Sciatic nerve (tissue), 2 donors: ENCODE measurements around the gene MCAM. TPM values are rescaled to one million over a fixed set of nuclear protein-coding genes. Genes with fewer than 3 reads are reported as not detected.

Experiments used
- ATAC-seq: fragments of 200-7000 bp; cut with Tn5 transposase; one replicate; pipeline ENCODE4 v1.9.1; 2020; ENCODE audit warnings: mild to moderate bottlenecking, moderate library complexity
- DNase-seq: peaks from one replicate; pipeline ENCODE4 v3.0.0-alpha.2; 2020; ENCODE audit warnings: low spot score
- intact Hi-C: fragments of 100-400 bp; cut with DNase I; formaldehyde crosslinking; loops from one replicate; pipeline ENCODE4 v1.14.2; 2022
- total RNA-seq: library from RNA; stranded (reverse); fragmentation: NEBNext Ultra II Directional; extraction: Animal tissue kit (Norgen Biotek cat#: 25700); gene quantifications from one replicate; pipeline ENCODE4 v1.2.1, GENCODE V29; 2021
- donor health status: DM: no; HTN: no; CAD: no.
- donor health status: DM: no; HTN: no; CAD: no.

The MCAM gene
- total RNA-seq, 1 donor from 2014 or later, result 146 TPM

DNA sequence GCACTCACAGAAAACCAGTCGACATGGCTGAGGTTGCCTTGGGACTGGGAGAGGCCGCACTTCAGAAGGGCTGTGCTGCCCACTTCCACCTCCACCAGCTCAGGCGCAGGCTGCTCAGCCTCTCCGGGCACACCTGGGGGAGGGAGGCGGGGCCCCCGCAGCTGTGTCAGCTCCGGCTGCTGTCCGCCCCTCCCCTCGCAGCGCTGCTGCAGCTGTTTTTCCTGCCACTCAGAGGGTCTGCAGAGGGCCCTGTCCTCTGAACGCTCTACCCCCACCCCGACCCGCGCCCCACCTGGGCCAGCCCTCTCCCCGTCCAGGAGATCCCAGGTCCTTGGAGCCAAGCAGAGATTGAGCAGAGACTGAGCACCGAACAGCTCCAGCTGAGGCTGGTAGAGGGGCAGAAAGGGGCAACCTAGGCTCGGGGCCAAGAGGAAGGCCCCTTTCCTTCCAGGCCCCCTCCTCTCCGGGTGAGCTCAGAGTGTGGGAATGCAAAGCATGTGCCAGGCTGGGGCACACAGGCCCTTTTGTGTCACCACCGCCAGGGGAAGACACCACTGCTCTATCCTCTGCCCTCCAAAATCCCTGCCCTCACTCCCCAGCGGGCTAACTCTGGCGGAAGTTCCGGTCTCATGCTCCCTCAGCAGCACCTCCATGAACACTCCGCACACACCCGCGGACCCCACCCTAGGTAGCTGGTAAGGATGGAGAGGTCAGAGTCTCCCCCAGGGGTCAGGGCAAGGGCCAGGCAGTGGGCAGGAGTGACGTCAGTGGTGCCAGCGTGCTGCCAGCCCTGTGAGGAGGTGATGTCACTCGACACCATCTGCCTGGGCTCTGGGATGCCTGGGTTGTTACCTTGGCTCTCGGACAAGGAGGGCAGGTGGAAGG is 1.6 kb downstream of the MCAM start:
- DNase-seq (peak; percentile 72), ATAC-seq (peak; percentile 48)
- intact Hi-C loops, result no loop called here

DNA sequence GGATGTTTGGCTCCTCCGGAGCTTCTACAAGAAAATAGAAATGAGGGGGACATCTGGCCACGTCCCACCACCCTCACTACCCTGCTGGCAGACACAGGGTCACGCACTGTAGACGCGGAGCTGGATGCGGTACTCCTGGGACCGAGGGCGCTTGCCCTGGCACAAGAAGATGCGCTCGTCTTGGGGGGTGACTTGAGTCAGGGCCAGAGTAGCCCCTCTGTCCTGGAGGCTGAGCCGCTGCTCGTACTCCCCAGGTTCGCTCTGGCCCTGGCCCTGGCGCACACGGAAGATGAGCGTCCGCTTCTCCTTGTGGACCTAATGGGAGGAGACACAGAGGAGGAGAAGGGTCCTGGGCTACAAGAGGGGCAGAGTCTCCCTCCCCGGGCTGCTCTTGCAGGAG is 2.2 kb downstream of the MCAM start:
- no peak for ATAC-seq
- intact Hi-C loops, result no loop called here
- no peak for DNase-seq

DNA sequence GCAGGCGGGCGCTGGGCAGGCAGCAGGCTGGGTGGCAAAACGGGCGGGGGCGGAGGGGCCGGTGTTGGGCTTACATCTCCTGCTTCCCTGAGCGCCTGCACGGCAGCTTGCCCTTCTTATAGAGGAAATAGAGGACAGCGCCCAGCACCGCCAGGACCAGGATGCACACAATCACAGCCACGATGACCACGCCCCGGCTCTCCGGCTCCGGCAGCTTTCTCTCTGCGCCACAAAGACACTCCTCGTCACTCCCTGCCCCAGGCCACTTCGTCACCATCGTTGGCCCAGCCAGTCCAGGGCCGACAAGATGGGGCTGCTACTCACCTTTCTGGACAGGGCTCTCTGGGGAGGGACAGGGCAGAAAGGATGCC is 6.3 kb downstream of the MCAM start:
- intact Hi-C loops, result no loop called here
- ATAC-seq, result no peak

DNA sequence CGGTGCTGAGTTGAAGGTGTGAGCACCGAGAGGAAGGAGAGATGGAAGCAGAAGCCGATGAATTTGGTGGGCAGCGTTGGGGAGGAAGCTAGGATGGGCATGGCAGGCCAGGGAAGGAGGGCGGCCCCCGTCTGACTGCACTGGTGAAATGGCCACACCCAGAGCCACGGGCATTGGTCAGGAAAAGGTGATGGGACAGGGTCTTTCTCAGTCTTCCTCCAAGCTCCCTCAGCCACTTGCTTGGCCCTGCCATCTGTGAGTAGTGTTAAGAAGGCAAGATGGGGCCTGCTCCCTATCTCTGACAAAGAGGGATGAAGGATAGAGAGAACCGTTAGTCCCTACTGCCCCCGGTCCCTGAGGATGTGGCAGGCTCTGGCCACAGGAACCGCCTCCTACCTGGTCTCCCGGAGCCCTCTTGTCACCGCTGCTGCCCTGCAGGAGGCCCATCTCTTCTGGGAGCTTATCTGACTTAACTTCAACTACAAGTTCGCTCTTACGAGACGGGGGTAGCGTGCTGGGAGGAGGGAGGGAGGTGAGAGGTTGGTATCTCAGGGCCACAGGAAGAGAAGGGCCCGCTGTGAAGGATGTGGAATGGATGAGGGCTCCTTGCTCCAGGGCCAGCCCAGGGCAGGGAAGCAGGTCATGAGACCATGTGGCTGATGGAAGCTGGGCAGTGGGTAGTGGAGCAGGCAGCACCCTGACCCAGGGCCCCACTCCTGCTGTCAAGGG is 6.8 kb downstream of the MCAM start:
- DNase-seq (no peak), ATAC-seq (no peak)
- intact Hi-C loops, result no loop called here

More for the DNA sequence above, 6.3 kb downstream of the MCAM start:
- no peak for DNase-seq

- DNase-seq, result no peak
- intact Hi-C loops, result no loop called here
- ATAC-seq, result no peak
These were observed 7.5 kb downstream of the MCAM start for GRCh38 chr11:119309411-119309810.

DNA sequence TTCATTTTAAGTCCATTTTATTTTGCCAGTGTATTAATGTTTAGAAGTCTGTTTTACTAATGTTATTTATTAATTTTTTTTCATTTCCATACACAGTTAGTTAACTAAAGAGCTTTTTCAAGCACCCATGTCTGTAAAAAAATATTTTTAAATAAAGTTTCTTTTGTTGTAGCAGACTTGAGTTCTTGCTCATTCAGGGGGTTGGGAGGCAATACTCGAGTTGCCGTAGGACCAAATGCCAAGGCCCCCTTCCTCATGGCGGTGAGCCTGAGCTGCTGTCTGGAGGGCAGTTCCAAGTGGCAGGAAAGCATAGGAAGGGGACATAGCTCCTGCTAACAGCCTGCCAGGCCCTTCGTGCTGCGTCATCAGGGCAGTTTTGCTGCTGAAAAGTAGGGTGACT is 9.0 kb downstream of the MCAM start:
- ATAC-seq, result no peak
- no peak for DNase-seq
- intact Hi-C loops, result no loop called here

DNA sequence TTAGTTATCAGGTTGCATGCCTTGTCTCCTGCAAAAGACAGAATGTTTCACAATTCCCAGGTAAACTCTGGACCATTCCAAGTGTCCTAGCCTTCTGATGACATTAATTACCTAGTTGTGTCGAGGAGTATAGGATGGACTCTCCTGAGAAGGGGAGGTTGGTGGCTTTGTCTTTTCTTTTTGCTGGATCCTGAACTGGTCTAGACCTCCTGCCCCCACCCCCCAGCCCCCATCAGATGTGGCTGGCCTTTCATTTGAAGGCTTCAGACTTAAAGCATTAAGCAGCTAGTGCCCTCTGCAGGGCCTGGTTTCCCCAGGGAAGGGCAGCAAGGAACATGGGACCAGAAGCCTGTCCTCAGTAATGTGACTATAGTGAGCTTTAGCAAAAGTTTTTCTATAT is 9.7 kb downstream of the MCAM start:
- intact Hi-C loops, result no loop called here
- DNase-seq (no peak), ATAC-seq (peak; percentile 5)

DNA sequence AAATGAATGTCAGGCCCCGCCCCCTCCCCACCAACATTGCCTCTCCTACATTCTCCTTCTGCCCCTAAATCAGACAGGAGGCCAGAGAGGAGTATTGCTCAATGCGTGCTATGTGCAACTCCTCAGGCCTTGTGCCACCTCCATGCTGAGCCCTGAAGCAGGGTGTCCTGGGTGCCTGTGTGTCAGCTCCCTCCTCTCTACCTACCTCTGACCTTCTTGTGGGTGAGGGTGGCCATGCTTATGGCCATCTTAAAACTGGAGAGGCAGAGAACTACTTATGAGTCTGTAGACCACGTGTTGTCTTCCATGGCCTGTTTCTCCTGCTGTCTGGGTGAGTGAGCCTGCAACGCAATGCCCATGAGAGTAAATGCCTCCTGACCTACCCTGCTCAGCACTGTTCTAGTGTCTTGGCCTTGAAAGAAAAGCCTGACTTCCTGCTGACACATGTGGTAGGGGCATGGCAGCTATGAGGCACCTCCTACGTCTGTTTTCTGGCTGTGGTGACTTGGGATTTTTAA is 10.5 kb downstream of the MCAM start:
- ATAC-seq, result peak; percentile 89
- no peak for DNase-seq
- intact Hi-C loops, result no loop called here

GRCh38 chr11:119305556-119306372 is 11.2 kb downstream of the MCAM start:
- ATAC-seq (no peak), DNase-seq (no peak)
- intact Hi-C loops, result no loop called here

- ATAC-seq (no peak), DNase-seq (no peak)
- intact Hi-C loops, result no loop called here
These were observed 13.7 kb downstream of the MCAM start for GRCh38 chr11:119303227-119303718.

DNA sequence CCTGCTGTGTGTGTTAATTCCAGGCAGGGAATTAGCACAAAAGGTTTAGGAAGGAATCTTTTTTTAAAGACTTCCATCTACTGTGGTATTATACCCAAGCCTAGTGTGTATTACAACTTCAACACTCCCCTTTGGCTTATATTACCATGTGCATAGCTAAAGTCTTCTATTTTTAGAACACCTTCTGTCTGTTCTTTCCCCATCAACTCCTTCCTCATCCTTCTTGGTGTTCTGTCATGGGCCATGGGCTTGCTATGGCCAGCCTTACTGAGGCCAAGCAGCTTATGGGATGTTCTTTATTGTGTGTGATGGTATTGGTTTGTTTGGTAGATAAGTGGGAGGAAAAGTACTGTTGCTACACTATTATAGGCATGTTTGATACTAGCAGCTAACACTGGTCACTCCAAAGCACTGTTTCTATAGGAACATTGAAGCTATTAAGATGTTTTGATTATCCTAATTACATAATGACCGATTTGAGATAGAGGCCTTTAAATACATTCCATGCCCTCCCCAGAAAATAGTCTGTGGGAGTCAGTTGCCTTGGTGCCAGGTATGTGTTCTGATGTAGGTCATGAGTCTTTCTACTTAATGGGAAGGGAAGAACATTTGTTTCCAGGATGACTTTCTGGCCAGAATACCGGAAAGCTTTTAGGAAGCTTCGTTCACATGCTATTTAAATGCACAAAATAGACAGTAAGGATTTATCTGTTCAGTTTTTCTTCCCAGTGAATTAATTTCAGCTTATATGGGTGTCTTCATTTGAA is 16.5 kb downstream of the MCAM start:
- intact Hi-C loops, result no loop called here
- no peak for ATAC-seq
- no peak for DNase-seq

DNA sequence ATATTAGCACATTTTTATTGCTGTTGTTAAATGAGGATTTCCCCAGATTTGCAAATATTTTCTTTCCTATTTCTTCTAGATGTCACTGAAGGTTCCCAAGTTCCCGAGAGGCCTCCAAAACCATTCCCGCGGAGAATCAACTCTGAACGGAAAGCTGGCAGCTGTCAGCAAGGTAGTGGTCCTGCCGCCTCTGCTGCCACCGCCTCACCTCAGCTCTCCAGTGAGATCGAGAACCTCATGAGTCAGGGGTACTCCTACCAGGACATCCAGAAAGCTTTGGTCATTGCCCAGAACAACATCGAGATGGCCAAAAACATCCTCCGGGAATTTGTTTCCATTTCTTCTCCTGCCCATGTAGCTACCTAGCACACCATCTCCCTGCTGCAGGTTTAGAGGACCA is 17.5 kb downstream of the MCAM start:
- no peak for ATAC-seq

DNA sequence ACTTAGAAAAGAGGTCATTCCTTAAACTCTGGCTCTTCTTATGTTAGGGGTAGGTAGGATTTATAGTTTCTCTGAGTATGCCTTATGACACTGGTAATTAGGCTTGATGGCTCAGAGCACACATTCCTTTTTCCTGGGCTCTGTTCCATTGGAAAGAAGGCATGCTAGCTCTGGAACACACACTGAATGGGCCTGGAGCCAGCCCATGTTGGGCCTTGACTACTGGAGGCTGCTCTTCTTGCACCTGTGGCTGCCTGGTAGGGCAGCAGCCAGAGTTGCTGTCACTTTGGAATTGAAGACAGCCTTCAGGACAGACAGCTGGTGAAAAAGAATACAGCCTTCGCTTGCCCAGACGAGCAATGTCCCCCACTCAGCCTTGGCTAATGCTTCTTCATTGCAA is 18.2 kb downstream of the MCAM start:
- DNase-seq (no peak), ATAC-seq (peak; percentile 76)
- intact Hi-C loops, result loop anchor here (10.0 kb wide), 1 partner anchor 94 kb away; the partner anchor contains the start of gene CBL

More for the DNA sequence above, 17.5 kb downstream of the MCAM start:
- intact Hi-C loops, result loop anchor here (10.0 kb wide), 1 partner anchor 95 kb away; the partner anchor contains the start of gene CBL
- no peak for DNase-seq

- ATAC-seq, result no peak
- no peak for DNase-seq
- intact Hi-C loops, result loop anchor here (10.0 kb wide), 1 partner anchor 93 kb away; the partner anchor contains the start of gene CBL
These were observed 19.0 kb downstream of the MCAM start for GRCh38 chr11:119297938-119298337.

DNA sequence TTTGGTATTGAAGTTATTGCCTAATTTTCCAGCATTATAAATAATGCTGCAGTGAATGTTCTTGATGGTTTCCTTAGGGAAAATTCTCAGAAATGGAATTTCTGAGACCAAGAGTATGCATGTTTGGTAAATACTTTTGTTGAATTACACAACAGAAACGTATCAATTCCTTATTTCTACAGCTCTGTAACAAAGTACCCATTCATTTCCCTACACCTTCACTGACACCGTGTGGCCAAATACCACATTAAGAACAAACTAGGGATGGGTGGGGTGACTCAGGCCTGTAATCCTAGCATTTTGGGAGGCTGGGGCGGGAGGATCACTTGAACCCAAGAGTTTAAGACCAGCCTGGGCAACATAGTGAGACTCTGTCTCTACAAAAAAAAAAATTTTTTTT is 21.8 kb downstream of the MCAM start:
- intact Hi-C loops, result loop anchor here (10.0 kb wide), 1 partner anchor 90 kb away; the partner anchor contains the start of gene CBL
- DNase-seq, result no peak
- ATAC-seq, result no peak

GRCh38 chr11:119293461-119293860 is 23.5 kb downstream of the MCAM start:
- intact Hi-C loops, result loop anchor here (10.0 kb wide), 1 partner anchor 89 kb away; the partner anchor contains the start of gene CBL
- no peak for ATAC-seq
- DNase-seq, result no peak

DNA sequence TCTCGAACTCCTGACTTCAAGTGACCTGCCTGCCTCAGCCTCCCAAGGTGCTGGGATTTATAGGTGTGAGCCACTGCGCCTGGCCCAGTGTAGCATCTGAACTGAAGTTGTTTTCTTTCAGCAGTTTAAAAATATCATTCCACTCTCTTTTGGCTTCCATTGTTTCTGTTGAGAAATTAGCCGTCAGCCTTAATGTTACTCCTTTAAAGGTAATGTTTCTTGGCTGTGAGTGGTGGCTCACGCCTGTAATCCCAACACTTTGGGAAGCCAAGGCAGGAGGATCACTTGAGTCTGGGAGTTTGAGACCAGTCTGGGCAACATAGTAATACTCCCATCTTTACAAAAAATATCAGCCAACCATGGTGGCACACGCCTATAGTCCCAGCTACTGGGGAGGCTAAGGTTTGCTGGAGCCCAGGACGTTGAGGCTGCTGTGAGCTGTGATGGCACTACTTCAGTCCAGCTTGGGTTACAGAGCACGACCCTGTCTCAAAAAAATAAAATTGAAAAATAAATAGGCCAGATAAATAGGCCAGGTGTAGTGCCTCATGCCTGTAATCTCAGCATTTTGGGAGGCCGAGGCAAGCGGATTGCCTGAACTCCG is 25.9 kb downstream of the MCAM start:
- intact Hi-C loops, result loop anchor here (10.0 kb wide), 1 partner anchor 86 kb away; the partner anchor contains the start of gene CBL
- no peak for DNase-seq
- ATAC-seq, result no peak

DNA sequence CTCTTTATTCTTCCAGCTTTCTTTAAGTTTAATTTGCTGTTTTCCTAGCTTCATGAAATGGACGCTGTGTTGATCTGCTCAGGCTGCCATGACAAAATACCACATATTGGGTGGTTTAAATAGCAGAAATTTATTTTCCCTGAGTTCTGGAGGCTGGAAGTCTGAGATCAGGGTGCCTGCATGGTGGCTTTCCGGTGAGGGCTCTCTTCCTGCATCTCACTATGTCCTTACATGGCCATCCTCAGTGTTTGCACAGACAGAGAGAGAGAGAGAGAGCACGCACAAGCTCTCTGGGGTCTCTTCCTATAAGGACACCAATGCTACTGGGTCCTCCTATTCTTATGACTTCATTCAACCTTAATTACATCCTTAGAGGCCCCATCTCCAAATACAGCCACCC is 28.7 kb downstream of the MCAM start:
- ATAC-seq (no peak), DNase-seq (no peak)
- intact Hi-C loops, result no loop called here
